SH-SY5Y (cell line): ENCODE results near the gene AHSG.
A peak's percentile ranks its signal among the peaks of the same experiment; 100 is the strongest.

ENCODE experiments used
- GATA2 ChIP-seq: IDR thresholded peaks from 2 replicates; pipeline ENCODE4 v1.6.1; 2011; ENCODE audit warnings: mild to moderate bottlenecking, low read depth, low read length
- GATA3 ChIP-seq: IDR thresholded peaks from 2 replicates; pipeline ENCODE4 v1.6.1; 2011; ENCODE audit warnings: low read depth, mild to moderate bottlenecking, low read length, moderate library complexity

AHSG gene, protein sequence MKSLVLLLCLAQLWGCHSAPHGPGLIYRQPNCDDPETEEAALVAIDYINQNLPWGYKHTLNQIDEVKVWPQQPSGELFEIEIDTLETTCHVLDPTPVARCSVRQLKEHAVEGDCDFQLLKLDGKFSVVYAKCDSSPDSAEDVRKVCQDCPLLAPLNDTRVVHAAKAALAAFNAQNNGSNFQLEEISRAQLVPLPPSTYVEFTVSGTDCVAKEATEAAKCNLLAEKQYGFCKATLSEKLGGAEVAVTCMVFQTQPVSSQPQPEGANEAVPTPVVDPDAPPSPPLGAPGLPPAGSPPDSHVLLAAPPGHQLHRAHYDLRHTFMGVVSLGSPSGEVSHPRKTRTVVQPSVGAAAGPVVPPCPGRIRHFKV

DNA sequence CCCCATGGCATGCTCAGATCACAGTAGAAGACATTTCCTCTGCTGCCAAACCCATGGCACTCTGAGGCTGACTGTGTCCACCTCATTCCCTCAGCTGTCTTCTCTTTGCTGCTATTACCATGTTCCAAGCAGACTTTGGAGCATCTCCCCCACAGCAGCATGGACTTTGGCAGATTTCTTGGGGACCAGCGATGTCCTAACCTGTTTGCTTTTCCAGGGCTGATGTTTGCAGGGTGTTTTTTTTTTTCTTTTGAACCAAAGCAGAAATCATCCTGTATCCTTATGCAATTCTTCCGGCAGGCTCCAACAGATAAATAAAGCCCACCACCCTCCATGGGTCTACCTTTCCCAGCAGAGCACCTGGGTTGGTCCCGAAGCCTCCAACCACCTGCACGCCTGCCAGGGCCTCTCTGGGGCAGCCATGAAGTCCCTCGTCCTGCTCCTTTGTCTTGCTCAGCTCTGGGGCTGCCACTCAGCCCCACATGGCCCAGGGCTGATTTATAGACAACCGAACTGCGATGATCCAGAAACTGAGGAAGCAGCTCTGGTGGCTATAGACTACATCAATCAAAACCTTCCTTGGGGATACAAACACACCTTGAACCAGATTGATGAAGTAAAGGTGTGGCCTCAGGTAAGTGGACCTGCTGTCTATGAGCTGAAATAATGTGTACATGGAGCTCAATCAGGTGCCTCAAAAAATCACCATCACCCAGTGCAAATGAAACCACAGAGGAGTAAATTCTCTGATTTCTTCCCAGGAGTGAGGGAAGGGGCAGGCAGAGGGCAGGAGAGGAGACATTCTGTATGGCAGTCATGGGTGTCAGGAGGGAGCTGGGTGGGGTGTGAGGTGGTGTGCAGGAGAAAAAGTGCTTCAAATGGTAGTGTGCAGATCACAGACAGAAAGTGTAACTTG lies at the start of gene AHSG:
Gene AHSG, plus strand, starts transcription at position 340 of the 916 bp plus-strand sequence. Its CDS starts 82 bp downstream, at position 422.
- TF ChIP-seq GATA3 = no peak
- TF ChIP-seq GATA2 = no peak

DNA sequence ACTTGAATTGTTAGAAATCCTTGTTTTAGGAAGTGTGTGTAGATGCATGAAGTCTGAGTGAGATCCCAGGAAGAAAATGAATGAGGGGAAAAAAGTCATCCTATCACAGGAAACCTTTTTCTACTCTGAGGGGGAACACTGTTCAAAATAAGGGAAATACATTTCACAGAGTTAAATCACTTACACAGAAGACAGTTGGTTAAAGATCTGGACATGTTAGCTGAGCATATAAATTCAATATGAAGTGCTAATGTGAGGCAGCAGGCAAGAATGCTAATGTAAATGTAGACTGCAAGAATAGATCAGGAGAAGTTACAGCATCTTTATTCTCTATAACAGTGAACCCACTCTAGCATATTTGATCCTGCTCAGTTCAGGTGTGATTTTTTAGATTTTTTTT lies 48.3 kb upstream of the AHSG start:
- no peak for TF ChIP-seq GATA2
- no peak for TF ChIP-seq GATA3

DNA sequence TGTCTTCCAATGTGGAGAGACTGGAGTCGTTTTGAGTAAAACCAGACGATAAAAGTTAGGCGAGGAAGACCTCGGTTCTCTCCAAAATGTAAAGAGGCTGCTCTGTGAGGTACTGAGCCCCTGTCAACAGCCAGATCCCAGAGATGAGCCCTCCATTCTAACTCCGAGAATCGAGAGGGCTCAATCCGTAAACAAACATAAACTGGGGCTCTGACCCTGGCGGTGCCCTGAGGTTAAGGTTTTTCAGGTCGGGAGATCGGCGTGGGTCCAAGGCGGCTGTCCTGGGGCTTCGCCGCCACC lies 46.1 kb upstream of the AHSG start:
- TF ChIP-seq GATA3 (no peak), GATA2 (no peak)

DNA sequence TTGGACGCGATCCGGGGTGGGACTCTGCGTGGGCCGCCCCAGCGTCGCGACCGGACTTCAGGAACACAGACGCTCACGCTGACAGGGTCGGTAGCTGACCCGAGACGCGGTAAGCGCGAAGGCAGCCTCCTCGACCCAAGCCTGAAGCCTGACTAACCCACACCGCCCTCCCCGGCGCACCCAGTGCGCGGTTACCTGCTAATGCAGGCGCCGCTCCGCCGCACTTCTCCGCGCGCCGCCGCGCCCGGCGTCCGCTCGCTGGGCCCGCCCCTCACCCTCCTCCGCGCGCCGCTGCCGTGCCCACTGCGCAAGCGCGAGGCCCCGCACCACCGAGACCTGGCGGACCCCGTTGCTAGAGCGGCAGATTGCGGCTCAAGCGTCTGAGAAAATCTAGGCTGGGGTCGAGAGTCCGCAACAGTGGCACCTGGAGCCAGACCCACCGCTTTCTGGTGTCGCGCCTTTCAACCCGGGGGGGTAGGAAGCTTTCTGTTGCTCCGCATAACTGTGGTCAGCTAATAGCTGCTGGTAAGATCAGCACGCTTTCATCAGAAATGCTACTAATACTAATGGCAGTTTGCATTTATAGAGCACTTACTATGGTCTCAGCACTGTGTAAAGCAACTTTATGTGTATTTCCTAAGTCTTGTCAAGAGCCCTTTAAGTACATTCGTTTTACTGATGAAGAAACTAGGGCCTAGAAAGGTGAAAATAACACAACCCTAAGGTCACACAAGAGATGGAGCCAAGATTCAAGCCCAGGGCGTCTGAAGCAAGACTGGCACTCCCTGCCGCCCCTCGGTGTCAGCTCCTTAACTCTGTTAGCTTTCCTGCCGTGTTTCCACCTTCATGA lies 45.6 kb upstream of the AHSG start, which contains the start of gene TBCCD1:
Gene TBCCD1, minus strand, starts transcription at position 268 of the 850 bp plus-strand sequence. CDS start 3,010 bp downstream, outside the sequence.
- TF ChIP-seq GATA2 = 0 out of 2 replicates have a peak, but pooled peaks have one; percentile 9
- no peak for TF ChIP-seq GATA3

DNA sequence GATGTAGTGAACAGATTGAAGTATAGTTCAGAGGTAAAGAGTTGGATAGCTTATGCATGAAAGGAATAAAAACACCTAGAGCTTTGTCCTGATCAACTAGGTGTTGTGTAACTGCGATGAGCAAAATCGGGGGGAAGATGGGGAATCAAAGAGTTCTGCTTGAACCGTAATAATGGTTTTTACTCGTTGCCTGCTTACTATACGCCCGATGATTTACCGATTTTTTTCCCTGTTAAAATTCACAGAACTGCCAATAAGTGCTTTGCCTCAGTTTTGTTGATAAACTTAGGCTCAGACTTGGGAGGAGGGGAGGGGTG lies 43.1 kb upstream of the AHSG start:
- TF ChIP-seq GATA2 = no peak
- TF ChIP-seq GATA3 = no peak

DNA sequence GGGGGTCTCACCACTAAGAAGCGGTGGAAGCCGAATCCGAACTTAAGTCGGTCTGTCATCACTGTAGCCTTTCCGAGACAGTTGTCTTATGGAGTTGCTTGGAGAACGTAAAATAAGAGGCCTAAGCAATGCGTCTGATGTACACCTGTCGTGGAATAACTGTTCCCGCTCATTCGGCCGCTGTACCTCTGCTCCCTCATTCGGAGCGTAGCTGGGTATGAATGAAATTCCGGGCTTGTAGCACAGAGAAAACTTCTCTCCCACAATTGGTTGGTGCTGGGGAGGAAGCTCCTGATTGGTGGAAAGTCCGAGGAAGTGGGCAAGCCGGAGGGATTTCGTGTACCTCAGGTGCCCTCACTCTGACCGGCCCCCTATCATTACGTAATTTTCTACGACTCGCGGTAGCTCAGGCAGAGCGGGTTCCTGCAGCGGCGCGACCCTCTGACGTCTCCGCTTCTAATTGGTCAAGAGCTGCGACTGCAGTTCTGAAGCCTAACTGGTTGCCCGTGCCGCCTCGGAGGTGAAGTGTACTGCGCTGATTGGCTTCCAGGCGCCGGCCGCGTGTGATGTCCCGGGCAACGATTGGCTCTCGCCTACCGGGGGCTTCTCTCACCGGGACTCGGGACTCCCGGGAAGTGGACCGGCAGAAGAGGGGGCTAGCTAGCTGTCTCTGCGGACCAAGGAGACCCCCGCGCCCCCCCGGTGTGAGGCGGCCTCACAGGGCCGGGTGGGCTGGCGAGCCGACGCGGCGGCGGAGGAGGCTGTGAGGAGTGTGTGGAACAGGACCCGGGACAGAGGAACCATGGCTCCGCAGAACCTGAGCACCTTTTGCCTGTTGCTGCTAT lies 42.5 kb upstream of the AHSG start, which contains the start of gene DNAJB11:
Gene DNAJB11, plus strand, starts transcription at position 625 of the 845 bp plus-strand sequence. Its CDS starts 178 bp downstream, at position 803.
- TF ChIP-seq GATA3 (no peak), GATA2 (no peak)

DNA sequence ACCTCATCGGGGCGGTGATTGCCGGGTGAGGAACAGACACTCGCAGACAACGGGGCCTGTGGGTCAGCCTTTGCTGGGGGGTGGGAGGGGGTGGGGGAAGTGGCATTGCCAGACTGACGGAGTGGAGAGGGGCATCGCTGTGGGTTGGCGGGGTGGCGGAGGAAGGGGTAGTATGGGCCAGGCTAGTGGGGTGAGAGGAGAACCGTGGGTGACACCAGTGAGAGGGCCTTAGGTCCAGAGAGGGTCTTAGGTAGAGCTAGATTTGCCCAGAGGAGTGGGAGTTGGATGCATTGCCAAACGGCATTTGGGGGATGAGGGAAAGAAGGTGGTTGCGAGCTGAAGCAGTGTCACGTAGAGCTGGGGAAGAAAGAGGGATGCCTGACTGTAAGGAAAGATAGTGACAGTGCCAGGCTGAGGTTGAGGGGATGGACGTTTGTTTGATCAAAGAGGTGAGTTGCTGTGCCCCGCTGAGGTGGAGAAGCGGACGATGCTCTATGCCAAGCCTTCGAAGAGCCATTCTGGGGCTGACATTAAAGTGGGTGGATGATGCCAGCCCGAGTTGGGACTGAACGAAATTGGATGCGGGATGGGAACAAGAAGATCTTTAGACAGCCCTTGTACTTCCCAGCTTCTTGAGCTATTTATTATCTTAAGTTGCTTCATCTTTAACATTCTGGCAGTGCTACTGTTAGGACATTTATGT lies 41.8 kb upstream of the AHSG start:
- TF ChIP-seq GATA3 = no peak
- TF ChIP-seq GATA2 = no peak

DNA sequence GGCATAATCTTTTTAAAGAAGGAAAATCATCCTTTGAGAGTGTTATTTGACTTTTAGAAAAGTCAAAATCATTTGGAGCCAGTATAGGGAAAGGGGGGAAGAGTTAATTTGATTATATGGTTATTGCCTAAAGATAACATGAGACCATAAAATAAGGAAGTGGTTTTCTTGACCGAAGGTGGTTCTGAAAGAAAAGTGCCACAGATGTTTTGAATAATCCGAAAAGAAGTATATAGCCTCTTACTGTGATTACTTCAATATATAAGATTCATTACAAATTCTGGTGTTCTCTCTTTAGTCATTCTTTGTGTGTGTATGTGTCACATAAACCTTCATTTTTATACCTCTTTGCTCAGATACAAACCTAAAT lies 41.2 kb upstream of the AHSG start:
- TF ChIP-seq GATA2 (no peak), GATA3 (no peak)

DNA sequence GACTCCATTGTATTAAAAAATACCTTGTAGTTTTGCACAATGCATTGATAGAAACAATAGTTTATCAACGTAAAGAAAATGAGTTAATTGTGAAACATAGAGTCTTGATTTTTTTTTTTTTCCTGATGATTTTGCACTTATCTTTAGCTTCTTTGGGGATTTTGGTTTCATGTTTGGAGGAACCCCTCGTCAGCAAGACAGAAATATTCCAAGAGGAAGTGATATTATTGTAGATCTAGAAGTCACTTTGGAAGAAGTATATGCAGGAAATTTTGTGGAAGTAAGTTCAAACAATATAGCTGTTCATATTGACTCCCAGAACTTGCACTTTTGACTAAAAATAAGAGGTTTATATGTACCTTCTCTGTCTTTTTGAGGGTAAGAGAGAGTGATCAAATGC lies 35.3 kb upstream of the AHSG start:
- TF ChIP-seq GATA2 (no peak), GATA3 (no peak)

DNA sequence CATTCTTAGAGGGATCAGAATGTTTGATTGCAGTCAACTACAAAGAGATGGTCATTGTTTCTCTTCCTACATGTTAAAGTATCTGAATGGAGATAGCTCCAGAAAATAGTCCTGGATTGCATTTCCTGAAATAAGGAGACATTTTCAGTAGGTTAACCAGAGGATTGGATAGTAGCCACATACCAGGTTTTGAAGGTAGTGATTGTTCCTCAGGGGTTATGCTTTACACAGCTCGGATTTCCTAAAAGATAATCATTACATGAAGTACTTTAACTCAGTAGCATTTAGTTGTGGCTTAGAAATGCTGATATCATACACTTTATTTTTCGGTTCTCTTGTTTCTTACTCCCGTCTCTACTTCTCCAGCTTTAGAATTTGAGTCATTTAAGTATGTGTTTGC lies 32.1 kb upstream of the AHSG start:
- TF ChIP-seq GATA3 = no peak
- no peak for TF ChIP-seq GATA2

DNA sequence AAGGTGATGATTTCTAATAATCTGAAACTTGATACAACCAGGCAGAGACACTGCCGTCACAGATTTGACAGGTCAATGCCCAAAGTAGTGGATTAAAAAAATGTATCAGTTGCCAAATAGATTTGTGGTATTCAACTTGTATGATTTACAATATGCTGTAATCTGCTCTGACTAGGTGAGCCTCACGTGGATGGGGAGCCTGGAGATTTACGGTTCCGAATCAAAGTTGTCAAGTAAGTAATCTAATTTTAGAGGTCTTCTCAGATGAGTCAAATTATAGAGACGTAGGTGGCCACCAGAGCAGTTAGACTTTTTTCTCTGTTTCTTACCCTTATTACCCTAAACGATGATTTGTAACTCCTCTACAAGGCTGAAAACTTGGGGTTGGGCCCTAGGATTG lies 30.3 kb upstream of the AHSG start:
- no peak for TF ChIP-seq GATA3
- TF ChIP-seq GATA2 = no peak

DNA sequence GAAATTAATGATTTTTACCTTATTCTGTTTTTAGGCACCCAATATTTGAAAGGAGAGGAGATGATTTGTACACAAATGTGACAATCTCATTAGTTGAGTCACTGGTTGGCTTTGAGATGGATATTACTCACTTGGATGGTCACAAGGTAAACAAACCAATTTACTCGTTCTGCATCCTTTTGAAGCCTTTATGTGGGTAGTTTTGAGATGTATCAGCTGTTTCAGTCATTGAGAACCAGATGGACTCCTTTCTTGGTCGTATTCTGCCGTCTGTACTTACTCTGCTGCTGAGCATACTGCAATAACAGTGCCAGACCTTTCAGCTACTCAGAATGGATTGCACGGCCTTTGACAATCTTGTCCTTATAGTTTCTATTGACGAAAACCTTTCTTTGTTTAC lies 29.0 kb upstream of the AHSG start:
- TF ChIP-seq GATA3 = no peak
- TF ChIP-seq GATA2 = no peak

DNA sequence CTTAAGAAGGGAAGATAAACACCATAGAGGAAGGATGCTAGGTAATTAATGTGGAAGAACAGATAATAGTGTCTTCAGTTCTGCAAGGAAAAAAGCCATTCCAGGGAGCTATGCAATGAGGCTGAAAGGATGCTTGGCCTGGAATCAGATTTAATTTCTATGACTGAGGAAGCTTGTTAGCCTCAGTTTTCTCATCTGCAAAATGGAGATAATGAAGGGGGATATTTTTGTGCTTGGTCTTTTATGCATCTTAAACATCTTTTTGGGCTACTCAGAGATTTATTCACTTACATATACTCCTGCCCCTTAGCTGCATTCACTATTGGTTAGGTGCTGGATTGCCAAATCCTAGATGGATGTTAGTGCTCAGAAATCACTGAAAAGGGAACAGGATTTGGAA lies 25.7 kb upstream of the AHSG start:
- no peak for TF ChIP-seq GATA3
- no peak for TF ChIP-seq GATA2

DNA sequence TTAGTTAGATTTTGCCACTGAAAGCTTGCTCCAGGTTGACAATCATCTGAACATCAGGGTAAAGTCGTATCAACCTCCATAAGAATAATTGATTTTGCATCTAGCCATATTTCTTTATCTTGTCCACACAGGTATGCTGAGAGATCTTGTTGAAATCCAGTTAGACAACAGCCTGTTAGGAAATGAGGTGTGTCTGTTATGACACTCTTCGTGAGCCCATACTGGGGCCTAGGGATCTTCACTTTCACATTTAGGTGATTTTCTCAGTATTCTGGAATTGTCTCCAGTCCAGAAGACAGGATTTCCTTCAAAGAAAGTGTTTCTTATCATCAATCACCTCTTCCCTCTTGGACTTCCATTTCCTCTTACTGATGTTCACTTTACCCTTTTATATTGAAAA lies 24.2 kb upstream of the AHSG start:
- TF ChIP-seq GATA3 (no peak), GATA2 (no peak)
